Cardiac fibroblast (primary cell): ENCODE results near the gene VSTM2B.

Experiments used
- DNase-seq, 2 donors: peaks; one replicate each; pipeline versions ENCODE4 v3.0.0 to v3.0.0-alpha.2; 2010; ENCODE audit warnings: low read depth in 2 of 2
- H3K4me3 ChIP-seq, 2 donors: replicated peaks in 1 of 2; 1 replicate in 1 of 2; 2 replicates in 1 of 2; pipeline ENCODE4 v1.5.1; 2011; ENCODE audit warnings: low read depth in 2 of 2, low read length in 2 of 2, mild to moderate bottlenecking in 2 of 2, moderate library complexity in 1 of 2
- TF ChIP-seq, protein P1 (sequence below): IDR thresholded peaks from one replicate; pipeline ENCODE4 v1.5.1; 2011; ENCODE audit warnings: low read depth, mild to moderate bottlenecking, low read length, inconsistent platforms

Gene VSTM2B

GRCh38 chr19:29502581-29502850 is 23.3 kb upstream of the VSTM2B start:
- TF ChIP-seq, protein P1, sequence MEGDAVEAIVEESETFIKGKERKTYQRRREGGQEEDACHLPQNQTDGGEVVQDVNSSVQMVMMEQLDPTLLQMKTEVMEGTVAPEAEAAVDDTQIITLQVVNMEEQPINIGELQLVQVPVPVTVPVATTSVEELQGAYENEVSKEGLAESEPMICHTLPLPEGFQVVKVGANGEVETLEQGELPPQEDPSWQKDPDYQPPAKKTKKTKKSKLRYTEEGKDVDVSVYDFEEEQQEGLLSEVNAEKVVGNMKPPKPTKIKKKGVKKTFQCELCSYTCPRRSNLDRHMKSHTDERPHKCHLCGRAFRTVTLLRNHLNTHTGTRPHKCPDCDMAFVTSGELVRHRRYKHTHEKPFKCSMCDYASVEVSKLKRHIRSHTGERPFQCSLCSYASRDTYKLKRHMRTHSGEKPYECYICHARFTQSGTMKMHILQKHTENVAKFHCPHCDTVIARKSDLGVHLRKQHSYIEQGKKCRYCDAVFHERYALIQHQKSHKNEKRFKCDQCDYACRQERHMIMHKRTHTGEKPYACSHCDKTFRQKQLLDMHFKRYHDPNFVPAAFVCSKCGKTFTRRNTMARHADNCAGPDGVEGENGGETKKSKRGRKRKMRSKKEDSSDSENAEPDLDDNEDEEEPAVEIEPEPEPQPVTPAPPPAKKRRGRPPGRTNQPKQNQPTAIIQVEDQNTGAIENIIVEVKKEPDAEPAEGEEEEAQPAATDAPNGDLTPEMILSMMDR = no peak
- H3K4me3 ChIP-seq = no peak overlapping the region
- DNase-seq = no peak

GRCh38 chr19:29503140-29503758 is 22.5 kb upstream of the VSTM2B start:
- no peak for DNase-seq
- H3K4me3 ChIP-seq = no peak overlapping the region
- TF ChIP-seq, protein P1 = no peak

- DNase-seq = no peak
- TF ChIP-seq, protein P1 = no peak
Measured at GRCh38 chr19:29503785-29504184, 22.0 kb upstream of the VSTM2B start.

DNA sequence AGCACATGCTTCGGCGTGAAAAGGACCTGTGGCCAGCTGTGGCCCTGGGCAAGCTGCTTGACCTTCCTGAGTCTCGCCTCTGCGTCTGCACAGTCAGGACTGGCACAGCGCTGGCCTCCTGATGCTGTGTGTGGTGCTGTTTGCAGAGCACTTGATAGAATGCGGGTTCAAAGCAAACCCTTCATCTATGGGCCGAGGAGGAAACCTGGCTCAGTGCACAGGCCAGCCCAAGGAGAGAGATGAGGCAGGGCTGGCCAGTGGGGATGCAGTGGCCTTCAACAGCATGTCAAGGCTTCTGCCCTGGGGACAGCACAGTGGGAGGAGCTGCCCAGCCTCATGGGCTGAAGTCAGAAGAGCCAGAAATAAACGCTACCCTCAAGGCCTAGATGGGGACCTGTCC is 21.3 kb upstream of the VSTM2B start:
- H3K4me3 ChIP-seq = no peak overlapping the region
- no peak for DNase-seq
- TF ChIP-seq, protein P1 = no peak

More at GRCh38 chr19:29503785-29504184, 22.0 kb upstream of the VSTM2B start:
- H3K4me3 ChIP-seq = no peak overlapping the region

GRCh38 chr19:29505097-29505824 is 20.5 kb upstream of the VSTM2B start:
- no peak for DNase-seq
- TF ChIP-seq, protein P1 = no peak
- no peak overlapping the region for H3K4me3 ChIP-seq

- DNase-seq = no peak
- no peak overlapping the region for H3K4me3 ChIP-seq
- TF ChIP-seq, protein P1 = no peak
Measured at GRCh38 chr19:29506619-29506911, 19.2 kb upstream of the VSTM2B start.
